PC-9 (cell line): ENCODE measurements around the gene SKP1. TPM values are rescaled to one million over a fixed set of nuclear protein-coding genes. Genes with fewer than 3 reads are reported as not detected.

Source experiments
- BruUV-seq: library from RNA; stranded (reverse); fragments of 400-500 nt; replicated peaks from 2 replicates; lab custom pipeline; 2021; lab: Mats Ljungman, UMichigan
- CTCF ChIA-PET: fragments of 300-600 bp; sonication (Branson Sonifier 250); formaldehyde crosslinking; loops from one replicate; lab custom pipeline; 2022; ENCODE audit warnings: antibody characterized with exemption; lab: Charles Lee
- POLR2A ChIA-PET: fragments of 300-600 bp; sonication (Branson Sonifier 250); formaldehyde crosslinking; loops from one replicate; lab custom pipeline; 2022; ENCODE audit warnings: antibody characterized with exemption; ENCODE audit not compliant: unreplicated experiment; lab: Charles Lee
- DNase-seq, 2 experiments: peaks; one replicate each; pipeline versions ENCODE4 v3.0.0 to v3.0.0-alpha.2; 2015 to 2022; ENCODE audit warnings: mixed read lengths in 1 of 2
- H2AFZ ChIP-seq: fragments of 200-600 bp; sonication (generic); 2 replicates; pipeline ENCODE4 v1.8.1; 2017; ENCODE audit warnings: antibody characterized with exemption
- H3F3A ChIP-seq: fragments of 200-600 bp; sonication (generic); 2 replicates; pipeline ENCODE4 v1.8.1; 2017; ENCODE audit warnings: antibody characterized with exemption, mild to moderate bottlenecking, low read depth; ENCODE audit not compliant: insufficient read depth
- H3K27ac ChIP-seq: fragments of 200-600 bp; sonication (generic); 2 replicates; pipeline ENCODE4 v1.6.1; 2016; ENCODE audit warnings: mixed run types
- H3K27me3 ChIP-seq: fragments of 200-600 bp; sonication (generic); 2 replicates; pipeline ENCODE4 v1.6.1; 2016; ENCODE audit warnings: low read depth, mixed run types; ENCODE audit not compliant: insufficient read depth
- H3K36me3 ChIP-seq: fragments of 200-600 bp; sonication (generic); 2 replicates; pipeline ENCODE4 v1.6.1; 2016; ENCODE audit warnings: low read depth, mixed run types
- H3K4me1 ChIP-seq: fragments of 200-600 bp; sonication (generic); replicated peaks from 2 replicates; pipeline ENCODE4 v1.6.1; 2016; ENCODE audit warnings: mixed run types; ENCODE audit not compliant: insufficient read depth
- H3K4me2 ChIP-seq: fragments of 200-600 bp; sonication (generic); 2 replicates; pipeline ENCODE4 v1.6.1; 2017; ENCODE audit warnings: mixed run types
- H3K4me3 ChIP-seq: fragments of 200-600 bp; sonication (generic); 2 replicates; pipeline ENCODE4 v1.6.1; 2016; ENCODE audit warnings: mixed run types
- H3K79me2 ChIP-seq: fragments of 200-600 bp; sonication (generic); 2 replicates; pipeline ENCODE4 v1.6.1; 2017; ENCODE audit warnings: low read depth, mixed run types
- H3K9me2 ChIP-seq: fragments of 200-600 bp; sonication (generic); 2 replicates; pipeline ENCODE4 v1.8.1; 2017; ENCODE audit warnings: mild to moderate bottlenecking; ENCODE audit not compliant: insufficient read depth
- H3K9me3 ChIP-seq: fragments of 200-600 bp; sonication (generic); 2 replicates; pipeline ENCODE4 v1.8.1; 2016; ENCODE audit warnings: low read depth; ENCODE audit not compliant: insufficient read depth
- H4K20me1 ChIP-seq: fragments of 200-600 bp; sonication (generic); 2 replicates; pipeline ENCODE4 v1.8.1; 2017; ENCODE audit not compliant: insufficient read depth
- CTCF ChIP-seq: fragments of 200-600 bp; sonication (generic); conservative IDR thresholded peaks from 2 replicates; pipeline ENCODE4 v1.6.1; 2017; ENCODE audit warnings: mixed run types, antibody characterized with exemption, mild to moderate bottlenecking, moderate library complexity
- EZH2 ChIP-seq: fragments of 200-600 bp; sonication (generic); IDR thresholded peaks from 2 replicates; pipeline ENCODE4 v1.8.0; 2017; ENCODE audit warnings: antibody characterized with exemption, low read depth
- intact Hi-C: fragments of 100-400 bp; cut with micrococcal nuclease; formaldehyde crosslinking; loops from one replicate; pipeline ENCODE4 v1.10.0; 2022; ENCODE audit not compliant: unreplicated experiment
- total RNA-seq: library from RNA; stranded (reverse); gene quantifications from 2 replicates; pipeline ENCODE4 v1.2.3, GENCODE V29; 2021

SKP1 gene
- total RNA-seq, 1 experiment from 2014 or later: 409 TPM

- Histone ChIP-seq H4K20me1 (no peaks in the 10 kb centered on the region), H3K9me3 (no peaks in the 10 kb centered on the region), H3K4me3 (no peak overlapping the region), H3K79me2 (no peaks in the 10 kb centered on the region), H2AFZ (no peak overlapping the region), H3K27me3 (no peaks in the 10 kb centered on the region), H3K4me1 (0 out of 2 replicates have a peak, but pooled peaks cover 6% of the 10 kb centered on the region), H3F3A (peaks cover 15% of the 10 kb centered on the region; the same call in 1 of the 2 replicates), H3K9me2 (no peaks in the 10 kb centered on the region), H3K4me2 (peak overlapping the region; percentile 98), H3K36me3 (no peaks in the 10 kb centered on the region), H3K27ac (no peak overlapping the region)
- no peak for DNase-seq
- ChIA-PET POLR2A (no interaction called here), CTCF (no interaction called here)
- BruUV-seq: no TSS peak
- intact Hi-C loops: no loop called here
- TF ChIP-seq EZH2 (no peak), CTCF (no peak)
Measured at GRCh38 chr5:134113363-134113889, 63.3 kb downstream of the SKP1 start.

- H2AFZ ChIP-seq: no peak overlapping the region
- ChIA-PET POLR2A (no interaction called here), CTCF (no interaction called here)
- H3K79me2 ChIP-seq: no peaks in the 10 kb centered on the region
- H3K4me3 ChIP-seq: no peak overlapping the region
- H3K4me1 ChIP-seq: 0 out of 2 replicates have a peak, but pooled peaks cover 6% of the 10 kb centered on the region
- H3K27ac ChIP-seq: no peak overlapping the region
- no peak for DNase-seq
- H3K4me2 ChIP-seq: no peak overlapping the region
- TF ChIP-seq EZH2 (no peak), CTCF (no peak)
- H3K9me3 ChIP-seq: no peaks in the 10 kb centered on the region
- H3F3A ChIP-seq: peaks cover 15% of the 10 kb centered on the region; the same call in 1 of the 2 replicates
- no peaks in the 10 kb centered on the region for H3K27me3 ChIP-seq
- no TSS peak for BruUV-seq
- no peaks in the 10 kb centered on the region for H3K36me3 ChIP-seq
- H3K9me2 ChIP-seq: no peaks in the 10 kb centered on the region
- no peaks in the 10 kb centered on the region for H4K20me1 ChIP-seq
- intact Hi-C loops: no loop called here
Measured at GRCh38 chr5:134112726-134113362, 63.9 kb downstream of the SKP1 start.

GRCh38 chr5:134111741-134112647, 64.8 kb downstream of the SKP1 start:
- Histone ChIP-seq H3K4me2 (no peak overlapping the region), H3K36me3 (no peaks in the 10 kb centered on the region), H3K79me2 (no peaks in the 10 kb centered on the region), H3K9me3 (no peaks in the 10 kb centered on the region), H4K20me1 (no peaks in the 10 kb centered on the region), H3K4me1 (0 out of 2 replicates have a peak, but pooled peaks cover 6% of the 10 kb centered on the region), H2AFZ (no peak overlapping the region), H3K27me3 (no peaks in the 10 kb centered on the region), H3K4me3 (no peak overlapping the region), H3K27ac (no peak overlapping the region), H3F3A (peaks cover 15% of the 10 kb centered on the region; the same call in 1 of the 2 replicates), H3K9me2 (no peaks in the 10 kb centered on the region)
- no peak for DNase-seq
- TF ChIP-seq CTCF: no peak
- no peak for TF ChIP-seq EZH2
- ChIA-PET POLR2A (interaction anchor here (0.7 kb wide), 1 partner anchor 141 kb away, joined by 7 read pairs; no protein-coding TSS in a partner anchor), CTCF (no interaction called here)
- no TSS peak for BruUV-seq
- intact Hi-C loops: no loop called here
